VCaP (cell line): ENCODE data around the gene TRIM71.
A peak's percentile ranks its signal among the peaks of the same experiment; 100 is the strongest.

ENCODE experiments used
- H3K27ac ChIP-seq: fragments of 450-650 bp; 2 replicates; pipeline ENCODE4 v1.5.1; 2017
- CTCF ChIP-seq: fragments of 450-650 bp; conservative IDR thresholded peaks from 2 replicates; pipeline ENCODE4 v1.5.1; 2017; ENCODE audit warnings: mild to moderate bottlenecking, moderate library complexity

The TRIM71 gene

GRCh38 chr3:32844914-32845313, 27.1 kb downstream of the TRIM71 start:
- peak; percentile 26; the same call in 1 of the 2 replicates for TF ChIP-seq CTCF
- H3K27ac ChIP-seq: peak overlapping the region; percentile 20

- H3K27ac ChIP-seq: peak overlapping the region; percentile 20
These were observed 27.7 kb downstream of the TRIM71 start for GRCh38 chr3:32845546-32845945.

- H3K27ac ChIP-seq: peak overlapping the region; percentile 71
These were observed 29.2 kb downstream of the TRIM71 start for GRCh38 chr3:32847045-32847444.

GRCh38 chr3:32847528-32847927, 29.7 kb downstream of the TRIM71 start:
- no peak for TF ChIP-seq CTCF
- H3K27ac ChIP-seq: peak overlapping the region; percentile 71

- H3K27ac ChIP-seq: peak overlapping the region; percentile 71
- no peak for TF ChIP-seq CTCF
These were observed 30.4 kb downstream of the TRIM71 start for GRCh38 chr3:32848215-32848614.

GRCh38 chr3:32849046-32849445, 31.2 kb downstream of the TRIM71 start:
- peak overlapping the region; percentile 71 for H3K27ac ChIP-seq
- TF ChIP-seq CTCF: no peak

GRCh38 chr3:32850226-32850625, 32.4 kb downstream of the TRIM71 start:
- no peak for TF ChIP-seq CTCF

GRCh38 chr3:32850636-32851035, 32.8 kb downstream of the TRIM71 start:
- no peak overlapping the region for H3K27ac ChIP-seq
- no peak for TF ChIP-seq CTCF

More at GRCh38 chr3:32850226-32850625, 32.4 kb downstream of the TRIM71 start:
- no peak overlapping the region for H3K27ac ChIP-seq

GRCh38 chr3:32852146-32852545, 34.3 kb downstream of the TRIM71 start:
- TF ChIP-seq CTCF: no peak
- H3K27ac ChIP-seq: no peak overlapping the region
